Measurements from ENCODE around the gene ANGPTL5.
A peak's percentile ranks its signal among the peaks of the same experiment; 100 is the strongest.
"Not testable (repeated sequence)": the region's sequence is repeated elsewhere in the genome, so short reads cannot be mapped to it uniquely, and the experiment has no call there.

The ANGPTL5 gene

DNA sequence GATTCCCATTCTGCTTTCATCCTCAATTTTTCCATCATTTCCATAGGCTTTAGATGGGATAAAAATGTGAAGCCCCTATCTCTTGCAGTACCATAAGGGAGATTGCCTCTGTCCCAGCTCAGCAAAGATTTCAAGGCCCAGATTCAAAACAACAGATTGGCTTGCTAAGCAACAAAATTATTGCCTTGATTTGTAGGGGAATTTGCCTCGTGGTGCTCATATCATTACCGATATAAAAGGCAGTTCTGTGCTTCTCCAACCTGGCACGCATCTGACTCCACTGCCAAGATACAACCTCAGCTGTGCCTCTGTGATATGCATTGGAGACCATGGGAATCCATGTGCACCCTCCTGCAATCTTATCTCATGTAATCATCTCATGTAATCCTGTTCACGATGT, 26.6 kb downstream of the ANGPTL5 start:
- DNase-seq (ENCODE audit: low read depth in 2 of 2), result no peak

DNA sequence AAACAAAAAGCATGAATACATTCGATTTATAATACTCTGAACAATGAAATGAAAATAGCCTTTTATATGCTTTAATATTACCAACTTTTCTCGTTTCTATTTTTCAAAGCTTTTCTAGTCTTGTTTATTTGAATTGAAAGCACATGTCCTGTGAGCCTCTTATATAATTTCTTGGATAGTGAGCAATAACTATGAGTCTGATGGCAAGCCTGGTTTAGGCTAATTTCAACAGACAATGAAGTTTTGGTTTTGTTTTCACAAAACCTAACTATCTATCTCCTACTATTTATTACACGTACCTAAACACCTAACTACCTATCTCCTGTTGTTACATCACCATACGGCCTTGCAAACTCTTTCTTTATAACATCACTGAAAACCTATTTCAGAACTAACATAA, 30.7 kb downstream of the ANGPTL5 start:
- DNase-seq (ENCODE audit: low read depth in 2 of 2), result no peak

DNA sequence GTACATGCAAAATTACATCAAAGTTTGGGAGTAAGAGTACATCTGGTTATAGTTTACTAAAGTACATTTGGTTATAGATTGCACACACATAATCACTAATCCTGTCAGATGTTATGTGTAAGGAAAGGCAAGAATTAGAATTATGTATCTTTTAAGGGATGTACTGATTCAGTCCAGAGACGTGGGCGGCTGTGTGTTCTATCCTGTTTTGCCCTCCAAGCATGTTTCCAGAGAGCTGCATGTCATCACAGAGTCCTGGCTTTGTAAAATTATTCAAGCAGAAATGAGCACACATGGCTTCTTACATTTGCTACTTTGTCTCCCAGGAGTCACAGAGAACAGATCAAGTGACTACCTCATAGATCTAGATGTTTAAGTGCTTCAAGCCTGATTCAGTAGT, 34.7 kb downstream of the ANGPTL5 start:
- no peak for DNase-seq (ENCODE audit: low read depth in 2 of 2)

DNA sequence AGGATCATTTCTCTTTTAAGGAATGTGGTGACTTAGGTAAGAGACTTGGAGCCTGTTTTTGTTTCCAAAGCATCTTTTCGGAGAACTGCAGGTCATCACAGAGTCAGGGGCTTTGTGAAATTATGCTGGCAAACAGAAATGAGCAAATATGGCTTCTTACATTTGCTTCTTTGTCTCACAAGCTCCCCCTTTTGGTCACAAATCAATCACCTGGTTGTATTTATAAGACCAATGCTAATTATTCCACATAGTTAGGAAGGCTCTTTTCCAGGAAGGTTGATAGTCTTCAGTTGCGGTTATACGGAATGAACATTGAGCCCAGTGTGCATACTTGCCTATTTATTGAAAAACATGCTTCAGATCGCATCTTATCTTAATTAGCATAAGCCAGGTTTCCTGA, 36.1 kb downstream of the ANGPTL5 start:
- no peak for DNase-seq (ENCODE audit: low read depth in 2 of 2)

DNA sequence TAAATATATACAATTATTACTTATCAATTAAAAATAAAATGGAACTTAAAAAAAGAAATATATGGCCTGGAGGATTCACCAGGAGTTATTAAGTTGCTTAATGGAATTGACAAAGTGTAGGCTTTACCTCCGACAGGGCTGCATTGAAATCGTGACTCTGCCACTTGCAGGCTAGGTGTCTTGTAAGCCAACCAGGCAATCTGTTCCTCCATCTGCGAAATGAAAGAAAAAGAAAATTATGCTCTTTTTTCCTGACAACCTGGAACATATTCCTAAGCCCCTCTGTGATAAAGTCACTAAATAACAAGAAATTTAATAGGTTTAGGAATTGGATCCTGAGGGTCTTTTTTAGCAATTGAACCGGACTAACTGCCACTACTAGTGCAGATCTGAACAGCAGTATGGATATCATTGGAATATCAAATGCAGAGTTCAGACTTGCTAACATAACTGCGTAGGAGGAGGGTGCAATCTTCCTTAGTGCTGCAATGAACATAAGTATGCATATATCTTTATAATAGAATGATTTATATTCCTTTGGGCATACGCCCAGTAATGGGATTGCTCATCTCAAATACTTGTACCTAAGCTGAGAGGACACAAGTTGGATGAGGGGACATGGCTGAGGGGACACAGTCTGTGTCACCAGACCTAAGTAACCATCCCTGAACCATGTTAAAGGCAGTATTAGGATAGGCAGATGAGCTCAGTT, 44.0 kb downstream of the ANGPTL5 start:
- no peak for DNase-seq (ENCODE audit: low read depth in 2 of 2)

DNA sequence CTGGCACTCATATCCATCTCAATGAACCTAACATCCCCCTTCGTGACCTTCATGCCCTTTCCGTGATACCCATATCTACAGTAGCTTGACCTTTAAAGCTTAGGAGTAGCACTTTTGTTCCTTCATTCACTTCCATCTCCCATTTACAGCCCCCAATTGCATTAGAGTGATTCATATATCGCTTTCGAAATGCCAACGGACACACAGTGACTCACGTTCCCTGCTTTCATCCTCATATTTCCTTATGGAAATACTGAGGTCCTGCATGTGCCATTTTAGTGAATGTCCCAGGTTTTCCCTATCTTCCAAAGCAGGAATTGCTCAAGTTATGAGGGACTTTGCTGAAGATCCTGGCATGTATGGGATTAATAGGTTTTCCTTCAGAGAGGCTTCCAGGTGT, 45.8 kb downstream of the ANGPTL5 start:
- no peak for DNase-seq (ENCODE audit: low read depth in 2 of 2)

DNA sequence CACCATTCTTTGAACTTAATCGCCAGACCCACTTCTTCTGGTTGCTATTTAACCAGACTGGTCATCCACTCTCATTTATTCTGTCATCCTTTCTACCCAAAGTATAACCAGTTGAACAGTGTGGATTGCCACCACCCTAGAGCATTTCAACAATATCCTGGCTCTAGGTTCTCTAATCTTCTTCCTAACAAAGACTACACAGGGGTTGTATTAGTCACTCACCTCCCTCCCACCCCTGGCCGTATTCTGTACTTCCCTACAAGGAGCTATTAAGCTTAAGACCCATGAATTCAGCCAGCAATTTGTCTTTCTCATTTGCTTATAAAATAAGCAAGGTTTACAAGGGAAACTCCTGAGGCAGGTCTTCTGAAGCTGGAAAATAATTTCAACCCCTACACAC, 48.4 kb downstream of the ANGPTL5 start:
- DNase-seq (ENCODE audit: low read depth in 2 of 2), result no peak

DNA sequence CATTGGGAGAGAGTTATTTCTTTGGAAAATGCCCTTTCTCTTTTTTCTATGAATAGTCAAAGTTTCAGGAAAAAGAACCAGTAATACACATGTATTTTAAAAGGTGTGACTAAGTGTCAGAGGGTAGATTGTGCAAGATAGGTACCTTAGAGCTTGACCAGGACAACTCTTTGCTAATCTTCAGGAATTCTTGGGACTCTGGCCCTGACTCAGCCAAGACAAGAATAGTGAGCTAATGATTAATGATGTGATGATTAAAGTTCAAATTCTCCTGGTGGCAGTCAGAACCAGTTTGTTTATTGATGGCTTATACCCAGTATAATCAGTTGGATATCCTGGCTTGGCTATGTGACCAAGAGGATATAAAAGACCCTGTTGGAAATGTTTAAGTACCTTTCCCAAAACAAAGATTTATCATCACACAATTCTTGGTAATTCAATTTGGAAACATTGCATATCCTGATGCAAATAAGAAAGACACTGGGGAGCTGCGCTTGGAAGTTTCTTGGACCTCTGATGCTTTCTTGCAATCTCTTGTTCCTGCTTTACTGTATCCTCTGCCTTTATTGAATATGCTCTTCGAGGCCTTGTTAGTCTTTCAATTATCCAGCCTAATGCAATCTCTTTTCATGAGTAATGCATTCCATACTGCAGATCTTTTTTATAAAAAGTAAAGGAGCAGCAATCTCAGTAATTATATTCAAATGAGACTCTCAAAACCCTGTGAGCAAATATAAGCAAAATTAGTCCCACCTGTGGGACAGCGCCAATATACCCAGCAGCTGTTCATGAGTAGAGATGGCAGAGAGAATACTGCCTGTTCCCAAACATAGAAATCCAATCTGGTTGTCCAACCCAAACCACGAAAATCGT, 49.5 kb downstream of the ANGPTL5 start:
- no peak for DNase-seq (ENCODE audit: low read depth in 2 of 2)

DNA sequence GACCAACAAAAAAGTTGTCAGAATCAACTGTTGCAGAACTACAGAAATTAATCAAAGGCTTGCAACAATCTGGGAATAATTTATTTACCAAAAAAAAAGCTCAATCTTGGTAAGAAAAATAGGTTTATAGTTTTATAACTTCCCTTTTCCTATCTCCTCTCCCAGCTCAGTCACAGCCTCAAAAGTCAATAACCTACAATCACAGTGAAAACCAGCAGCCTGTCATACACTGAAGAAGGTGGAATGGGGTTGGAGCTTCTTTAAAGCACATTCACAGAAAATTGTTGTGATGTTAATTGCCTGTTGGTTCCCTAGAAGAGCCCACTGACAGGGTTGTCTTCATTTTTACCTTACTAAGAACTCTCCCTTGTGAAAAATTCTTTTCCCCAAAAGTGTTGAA, 52.2 kb downstream of the ANGPTL5 start:
- DNase-seq (ENCODE audit: low read depth in 2 of 2), result no peak

DNA sequence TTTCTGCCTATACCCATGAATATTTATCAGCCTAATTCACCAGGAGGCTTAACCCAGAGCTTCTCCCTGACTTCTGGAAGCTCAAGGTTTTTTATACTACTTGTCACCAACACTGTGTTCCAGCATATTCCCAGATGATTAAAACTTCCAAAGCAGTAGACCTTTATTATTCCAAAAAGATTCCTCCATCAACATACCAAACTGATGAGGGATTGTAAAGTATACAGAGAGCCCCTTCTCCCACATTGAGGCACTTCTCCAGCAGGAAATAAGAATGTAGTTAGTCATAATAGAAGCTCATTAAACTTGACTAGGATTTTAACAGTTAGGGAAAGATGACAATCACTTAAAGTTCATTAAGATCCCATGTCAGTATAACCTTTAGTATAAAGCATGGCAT, 53.0 kb downstream of the ANGPTL5 start:
- DNase-seq (ENCODE audit: low read depth in 2 of 2), result no peak

DNA sequence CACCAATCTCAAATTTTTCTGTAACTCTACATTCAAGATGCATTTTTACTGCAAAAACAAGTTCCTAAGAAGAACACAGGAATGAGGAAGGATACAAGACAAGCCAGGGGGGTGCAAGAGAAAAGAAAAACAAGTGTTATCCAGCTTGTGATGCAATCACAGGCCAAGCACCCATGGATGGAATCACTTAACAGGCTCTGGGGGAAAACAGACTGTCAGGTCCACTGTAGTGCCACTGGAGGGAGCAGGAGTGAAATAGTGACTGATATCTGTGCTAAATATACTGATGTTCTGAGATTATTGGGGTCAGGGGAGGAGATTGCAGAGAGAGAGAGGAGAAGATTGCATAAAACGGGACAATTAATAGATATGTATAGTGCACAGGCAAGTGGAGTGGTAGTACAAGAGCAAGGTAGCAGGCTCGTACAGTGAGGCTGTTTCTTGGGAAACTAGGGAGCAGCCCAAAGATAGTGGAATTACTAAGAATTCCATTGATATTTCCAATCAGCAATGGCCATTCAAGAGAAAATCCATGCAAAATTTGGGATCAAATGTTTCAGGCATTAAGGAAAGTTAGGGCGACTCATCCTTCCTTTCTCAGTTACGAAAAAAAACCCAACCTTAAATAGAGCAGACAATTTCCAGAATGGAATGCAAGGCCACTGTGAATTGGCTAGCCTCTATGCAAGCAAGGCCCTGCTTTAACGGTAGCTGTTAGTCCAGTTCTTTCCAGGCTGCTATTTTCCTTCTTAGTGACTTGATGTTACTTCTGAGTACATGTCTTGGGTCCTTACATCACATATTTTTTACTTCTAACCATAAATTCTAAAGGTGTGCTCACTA, 53.7 kb downstream of the ANGPTL5 start:
- DNase-seq (ENCODE audit: low read depth in 2 of 2), result no peak

DNA sequence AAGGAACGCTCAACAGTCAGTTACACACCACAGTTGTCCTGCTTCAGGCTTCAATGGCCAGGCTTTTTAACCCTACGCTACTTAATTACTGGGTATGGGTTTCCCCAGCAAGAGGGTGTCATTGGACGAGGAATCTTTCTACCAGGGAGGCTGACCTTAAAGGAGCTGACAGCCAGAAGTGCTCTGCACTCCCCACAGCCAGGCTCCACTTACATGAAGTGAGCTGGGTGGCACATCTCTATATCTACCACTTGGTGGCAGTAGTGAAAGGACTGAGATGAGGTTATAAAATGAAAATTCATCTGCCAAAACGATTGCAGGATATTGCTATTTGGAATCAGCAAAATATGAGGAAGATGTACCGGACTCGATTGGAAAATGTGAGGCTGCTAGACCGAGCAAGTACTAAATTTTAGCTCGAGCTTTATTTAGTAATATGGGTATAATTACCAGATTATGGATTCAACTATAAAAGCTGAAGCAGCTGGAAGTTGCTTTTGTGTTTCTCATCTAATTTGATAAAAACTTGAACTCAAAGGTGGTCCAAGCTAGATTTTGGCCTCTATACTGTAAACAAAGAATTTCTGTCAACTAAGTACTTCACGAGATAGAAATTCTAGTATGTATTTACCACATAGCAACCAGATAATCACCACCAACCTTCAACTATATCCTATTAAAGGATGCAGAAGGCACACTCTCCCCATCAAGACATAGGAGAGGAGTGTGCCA, 55.5 kb downstream of the ANGPTL5 start:
- peak in 1 of 2 donors; percentile 7 for DNase-seq (ENCODE audit: low read depth in 2 of 2)

DNA sequence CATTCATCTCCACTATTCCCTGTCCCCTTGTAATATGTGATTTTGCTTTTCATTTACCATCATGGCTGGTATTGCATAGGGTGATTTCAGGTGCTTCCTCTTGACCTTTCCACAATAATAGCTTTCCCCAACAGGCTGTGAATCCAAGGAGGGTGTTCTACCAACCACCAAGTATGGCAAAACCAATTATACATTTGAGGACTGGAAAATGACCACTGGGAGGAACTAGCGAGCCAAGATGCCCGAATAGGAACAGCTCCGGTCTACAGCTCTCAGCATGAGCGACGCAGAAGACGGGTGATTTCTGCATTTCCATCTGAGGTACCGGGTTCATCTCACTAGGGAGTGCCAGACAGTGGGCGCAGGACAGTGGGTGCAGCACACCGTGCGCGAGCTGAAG, 64.1 kb downstream of the ANGPTL5 start:
- not testable (repeated sequence) for DNase-seq (ENCODE audit: low read depth in 2 of 2)

DNA sequence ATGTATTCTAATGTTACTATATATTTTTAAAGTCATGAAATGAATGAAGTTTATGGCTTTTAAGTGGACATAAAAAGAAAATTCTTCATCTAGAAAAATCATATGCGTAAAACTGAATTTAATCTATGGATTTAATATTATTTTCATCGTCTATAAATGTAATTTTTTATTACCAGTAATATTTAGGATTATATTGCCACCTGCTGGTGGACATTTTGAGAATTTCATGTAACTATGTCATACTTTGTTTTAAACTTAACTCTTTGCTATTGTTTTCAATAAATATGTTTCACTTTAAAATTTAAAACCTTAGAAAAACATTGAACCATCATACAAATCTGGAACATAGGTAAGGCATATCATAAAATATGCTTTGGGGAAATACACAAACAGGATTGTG, 68.1 kb downstream of the ANGPTL5 start:
- DNase-seq (ENCODE audit: low read depth in 2 of 2), result no peak

DNA sequence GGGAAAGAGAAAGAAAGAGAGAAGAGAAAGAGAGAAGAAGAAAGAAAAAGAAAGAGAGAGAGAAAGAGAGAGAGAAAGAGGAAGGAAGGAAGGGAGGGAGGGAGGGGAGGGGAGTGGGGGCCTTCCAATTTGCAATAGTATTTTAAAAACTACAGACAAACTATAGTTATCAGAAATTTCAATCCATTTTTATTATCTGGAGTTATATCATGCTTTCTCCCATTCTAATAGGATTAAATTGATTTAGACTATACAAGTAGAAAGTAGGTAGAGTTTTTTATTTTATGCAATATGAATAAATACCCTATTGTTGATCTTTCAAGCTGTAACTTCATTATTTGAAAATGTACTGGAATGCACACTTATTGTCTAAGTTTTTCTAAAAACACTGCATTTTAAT, 71.7 kb downstream of the ANGPTL5 start:
- DNase-seq (ENCODE audit: low read depth in 2 of 2), result no peak

DNA sequence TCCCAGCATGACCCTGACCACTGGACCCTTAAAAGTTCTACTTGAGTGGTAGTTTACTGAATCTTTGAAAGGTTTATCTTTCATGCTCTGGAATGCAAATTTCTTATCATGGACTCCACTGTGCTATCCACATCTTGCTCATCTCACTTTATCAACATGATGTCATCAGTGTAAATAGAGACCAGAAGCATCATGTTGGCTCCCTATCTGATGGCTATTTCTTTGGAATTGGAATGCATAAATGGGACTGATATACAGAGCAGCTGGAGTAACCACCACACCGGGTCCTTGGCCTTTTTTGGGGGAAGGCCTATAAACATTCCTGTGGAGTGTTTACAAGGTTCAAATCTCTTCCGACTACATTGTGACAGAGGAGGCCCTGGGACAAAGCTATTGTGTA, 75.6 kb downstream of the ANGPTL5 start:
- DNase-seq (ENCODE audit: low read depth in 2 of 2), result no peak

Data from stimulated activated CD4-positive, alpha-beta T cell treated with anti-CD3 and anti-CD28 coated beads, Interleukin-15, amount 100 ng/mL, for 48 hours (primary cell).